GM19455 (cell line): ENCODE results near the gene GFRA1.
"Not testable (repeated sequence)": the region's sequence is repeated elsewhere in the genome, so short reads cannot be mapped to it uniquely, and the experiment has no call there.

Experiments
- ATAC-seq: cut with Tn5 transposase; IDR thresholded peaks from one replicate; pipeline ENCODE4 v1.9.1; 2021; ENCODE audit not compliant: unreplicated experiment

The GFRA1 gene

GRCh38 chr10:116076621-116077020 lies 196.4 kb downstream of the GFRA1 start:
- ATAC-seq, result no peak

GRCh38 chr10:116073510-116073909 lies 199.5 kb downstream of the GFRA1 start:
- ATAC-seq, result no peak

GRCh38 chr10:116073001-116073400 lies 200.0 kb downstream of the GFRA1 start:
- ATAC-seq, result no peak

- no peak for ATAC-seq
Measured at GRCh38 chr10:116071453-116072148, 201.4 kb downstream of the GFRA1 start.

GRCh38 chr10:116070743-116071320 lies 202.2 kb downstream of the GFRA1 start:
- no peak for ATAC-seq

- no peak for ATAC-seq
Measured at GRCh38 chr10:116069856-116070255, 203.2 kb downstream of the GFRA1 start.

- ATAC-seq, result no peak
Measured at GRCh38 chr10:116067825-116068224, 205.2 kb downstream of the GFRA1 start.

- no peak for ATAC-seq
Measured at GRCh38 chr10:116063107-116063506, 209.9 kb downstream of the GFRA1 start.

GRCh38 chr10:116060864-116061263 lies 212.1 kb downstream of the GFRA1 start:
- ATAC-seq, result no peak

GRCh38 chr10:116059320-116059719 lies 213.7 kb downstream of the GFRA1 start:
- ATAC-seq, result no peak

GRCh38 chr10:116056445-116057293 lies 216.3 kb downstream of the GFRA1 start:
- ATAC-seq, result no peak

- ATAC-seq, result no peak
Measured at GRCh38 chr10:116055917-116056252, 217.1 kb downstream of the GFRA1 start.

- no peak for ATAC-seq
Measured at GRCh38 chr10:116055252-116055916, 217.6 kb downstream of the GFRA1 start.

- no peak for ATAC-seq
Measured at GRCh38 chr10:116053910-116054309, 219.1 kb downstream of the GFRA1 start.

GRCh38 chr10:116053009-116053730 lies 219.8 kb downstream of the GFRA1 start:
- not testable (repeated sequence) for ATAC-seq

GRCh38 chr10:116052522-116052921 lies 220.5 kb downstream of the GFRA1 start:
- ATAC-seq, result not testable (repeated sequence)

GRCh38 chr10:116049974-116050304 lies 223.1 kb downstream of the GFRA1 start:
- no peak for ATAC-seq

GRCh38 chr10:116049158-116049973 lies 223.6 kb downstream of the GFRA1 start:
- no peak for ATAC-seq

- ATAC-seq, result no peak
Measured at GRCh38 chr10:116045366-116046356, 227.3 kb downstream of the GFRA1 start.
